PFSK-1 (cell line): ENCODE data around the gene FAXC.

ENCODE experiments used
- FOXP2 ChIP-seq: optimal IDR thresholded peaks from 2 replicates; pipeline ENCODE3; 2011; ENCODE audit warnings: borderline replicate concordance, control low read depth, inconsistent platforms; ENCODE audit not compliant: insufficient read depth; ENCODE audit errors: extremely low read length, extremely low read depth
- POLR2AphosphoS5 ChIP-seq: IDR thresholded peaks from 2 replicates; pipeline ENCODE4 v1.6.1; 2012; ENCODE audit warnings: low read depth, mild to moderate bottlenecking, control low read depth, low read length, moderate library complexity
- SIN3A ChIP-seq: IDR thresholded peaks from 2 replicates; pipeline ENCODE4 v1.6.1; 2012; ENCODE audit warnings: mild to moderate bottlenecking, low read length, moderate library complexity, borderline replicate concordance; ENCODE audit not compliant: insufficient read depth
- TAF1 ChIP-seq: IDR thresholded peaks from 2 replicates; pipeline ENCODE4 v1.6.1; 2012; ENCODE audit warnings: low read length, control low read depth, borderline replicate concordance; ENCODE audit not compliant: insufficient read depth
- TF ChIP-seq, protein P1 (sequence below), 2 experiments: IDR thresholded peaks; 2 replicates each; pipeline versions ENCODE4 v1.6.1 to v1.8.0; 2011 to 2012; ENCODE audit warnings: low read depth in 2 of 2, low read length in 2 of 2, control low read depth in 1 of 2, inconsistent platforms in 1 of 2, mild to moderate bottlenecking in 1 of 2, moderate library complexity in 1 of 2; ENCODE audit not compliant: insufficient read depth in 1 of 2

DNA sequence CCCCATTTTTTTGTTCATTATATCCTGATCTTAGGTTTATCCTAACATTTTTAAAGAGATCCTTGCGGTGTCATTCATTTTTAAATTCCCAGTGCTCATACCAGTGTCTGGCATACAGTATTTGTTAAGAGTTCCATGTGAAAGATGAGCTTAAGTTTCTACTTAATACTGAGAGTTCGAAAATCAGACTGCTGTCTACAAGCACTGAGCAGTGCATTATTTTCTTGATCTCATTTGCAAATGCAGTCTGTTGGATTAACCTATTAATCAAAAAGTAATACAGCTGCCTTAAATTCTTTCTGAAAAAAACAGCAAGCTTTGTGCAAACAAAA, 43.9 kb upstream of the FAXC start:
- TF ChIP-seq FOXP2 (no peak), TAF1 (no peak), POLR2AphosphoS5 (no peak), SIN3A (no peak)
- TF ChIP-seq, protein P1, sequence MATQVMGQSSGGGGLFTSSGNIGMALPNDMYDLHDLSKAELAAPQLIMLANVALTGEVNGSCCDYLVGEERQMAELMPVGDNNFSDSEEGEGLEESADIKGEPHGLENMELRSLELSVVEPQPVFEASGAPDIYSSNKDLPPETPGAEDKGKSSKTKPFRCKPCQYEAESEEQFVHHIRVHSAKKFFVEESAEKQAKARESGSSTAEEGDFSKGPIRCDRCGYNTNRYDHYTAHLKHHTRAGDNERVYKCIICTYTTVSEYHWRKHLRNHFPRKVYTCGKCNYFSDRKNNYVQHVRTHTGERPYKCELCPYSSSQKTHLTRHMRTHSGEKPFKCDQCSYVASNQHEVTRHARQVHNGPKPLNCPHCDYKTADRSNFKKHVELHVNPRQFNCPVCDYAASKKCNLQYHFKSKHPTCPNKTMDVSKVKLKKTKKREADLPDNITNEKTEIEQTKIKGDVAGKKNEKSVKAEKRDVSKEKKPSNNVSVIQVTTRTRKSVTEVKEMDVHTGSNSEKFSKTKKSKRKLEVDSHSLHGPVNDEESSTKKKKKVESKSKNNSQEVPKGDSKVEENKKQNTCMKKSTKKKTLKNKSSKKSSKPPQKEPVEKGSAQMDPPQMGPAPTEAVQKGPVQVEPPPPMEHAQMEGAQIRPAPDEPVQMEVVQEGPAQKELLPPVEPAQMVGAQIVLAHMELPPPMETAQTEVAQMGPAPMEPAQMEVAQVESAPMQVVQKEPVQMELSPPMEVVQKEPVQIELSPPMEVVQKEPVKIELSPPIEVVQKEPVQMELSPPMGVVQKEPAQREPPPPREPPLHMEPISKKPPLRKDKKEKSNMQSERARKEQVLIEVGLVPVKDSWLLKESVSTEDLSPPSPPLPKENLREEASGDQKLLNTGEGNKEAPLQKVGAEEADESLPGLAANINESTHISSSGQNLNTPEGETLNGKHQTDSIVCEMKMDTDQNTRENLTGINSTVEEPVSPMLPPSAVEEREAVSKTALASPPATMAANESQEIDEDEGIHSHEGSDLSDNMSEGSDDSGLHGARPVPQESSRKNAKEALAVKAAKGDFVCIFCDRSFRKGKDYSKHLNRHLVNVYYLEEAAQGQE (IDR thresholded peaks at IDR 0.05; ENCODE audit: insufficient read depth in 1 of 2, low read depth in 2 of 2, low read length in 2 of 2), result no peak
